Measurements from ENCODE around the gene SCAPER.

Gene SCAPER

DNA sequence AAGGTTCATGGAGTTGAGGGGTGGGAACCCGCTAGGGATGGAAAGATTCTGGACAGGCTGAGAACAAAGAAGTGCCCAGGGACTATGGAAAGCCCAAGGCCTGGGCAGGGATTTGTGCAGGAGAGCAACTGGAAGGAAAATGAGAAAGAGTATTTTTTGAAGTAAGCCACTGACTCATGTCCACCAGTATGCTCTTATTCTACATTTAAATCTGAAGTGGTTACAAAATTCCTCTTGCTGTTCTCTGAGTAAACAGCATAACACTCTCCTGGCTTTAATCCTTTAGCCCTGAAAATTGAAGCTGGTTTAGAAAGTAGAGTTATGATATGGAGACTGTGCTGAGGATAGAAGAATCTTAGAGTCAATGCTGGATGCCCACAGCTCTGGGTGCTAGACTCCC lies 403.4 kb downstream of the SCAPER start:
- Histone ChIP-seq H3K9me3 (no peaks in the 10 kb centered on the region), H3K36me3 (no peaks in the 10 kb centered on the region), H3K4me1 (no peaks in the 10 kb centered on the region), H3K4me3 (ENCODE audit: low read depth, low read length) (no peak overlapping the region), H3K27me3 (no peaks in the 10 kb centered on the region)
- no peak for DNase-seq
- TF ChIP-seq, protein P1, sequence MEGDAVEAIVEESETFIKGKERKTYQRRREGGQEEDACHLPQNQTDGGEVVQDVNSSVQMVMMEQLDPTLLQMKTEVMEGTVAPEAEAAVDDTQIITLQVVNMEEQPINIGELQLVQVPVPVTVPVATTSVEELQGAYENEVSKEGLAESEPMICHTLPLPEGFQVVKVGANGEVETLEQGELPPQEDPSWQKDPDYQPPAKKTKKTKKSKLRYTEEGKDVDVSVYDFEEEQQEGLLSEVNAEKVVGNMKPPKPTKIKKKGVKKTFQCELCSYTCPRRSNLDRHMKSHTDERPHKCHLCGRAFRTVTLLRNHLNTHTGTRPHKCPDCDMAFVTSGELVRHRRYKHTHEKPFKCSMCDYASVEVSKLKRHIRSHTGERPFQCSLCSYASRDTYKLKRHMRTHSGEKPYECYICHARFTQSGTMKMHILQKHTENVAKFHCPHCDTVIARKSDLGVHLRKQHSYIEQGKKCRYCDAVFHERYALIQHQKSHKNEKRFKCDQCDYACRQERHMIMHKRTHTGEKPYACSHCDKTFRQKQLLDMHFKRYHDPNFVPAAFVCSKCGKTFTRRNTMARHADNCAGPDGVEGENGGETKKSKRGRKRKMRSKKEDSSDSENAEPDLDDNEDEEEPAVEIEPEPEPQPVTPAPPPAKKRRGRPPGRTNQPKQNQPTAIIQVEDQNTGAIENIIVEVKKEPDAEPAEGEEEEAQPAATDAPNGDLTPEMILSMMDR (IDR thresholded peaks at IDR 0.05; ENCODE audit: low read depth, low read length), result no peak

DNA sequence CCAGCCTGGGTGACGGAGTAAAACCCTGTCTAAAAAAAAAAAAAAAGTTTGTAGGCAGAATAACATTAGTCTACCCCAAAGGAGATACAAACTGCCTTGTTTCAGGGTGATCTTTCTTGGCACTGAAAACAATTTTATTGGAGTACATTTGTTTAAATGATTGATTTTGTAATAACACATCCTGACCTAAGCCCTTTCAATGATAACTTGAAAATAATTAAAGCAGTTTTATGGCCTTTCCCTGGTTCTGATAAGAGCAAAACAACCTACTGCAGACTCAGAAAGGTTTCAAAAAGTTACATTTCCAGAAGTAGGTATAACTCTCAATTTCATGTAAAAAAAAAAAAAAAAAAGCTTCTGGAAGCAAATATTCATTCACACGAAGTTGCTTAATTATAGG lies 404.1 kb downstream of the SCAPER start:
- Histone ChIP-seq H3K9me3 (no peaks in the 10 kb centered on the region), H3K4me1 (no peaks in the 10 kb centered on the region), H3K27me3 (no peaks in the 10 kb centered on the region), H3K4me3 (ENCODE audit: low read depth, low read length) (no peak overlapping the region), H3K36me3 (no peaks in the 10 kb centered on the region)
- TF ChIP-seq, protein P1 (IDR thresholded peaks at IDR 0.05; ENCODE audit: low read depth, low read length), result no peak
- no peak for DNase-seq

DNA sequence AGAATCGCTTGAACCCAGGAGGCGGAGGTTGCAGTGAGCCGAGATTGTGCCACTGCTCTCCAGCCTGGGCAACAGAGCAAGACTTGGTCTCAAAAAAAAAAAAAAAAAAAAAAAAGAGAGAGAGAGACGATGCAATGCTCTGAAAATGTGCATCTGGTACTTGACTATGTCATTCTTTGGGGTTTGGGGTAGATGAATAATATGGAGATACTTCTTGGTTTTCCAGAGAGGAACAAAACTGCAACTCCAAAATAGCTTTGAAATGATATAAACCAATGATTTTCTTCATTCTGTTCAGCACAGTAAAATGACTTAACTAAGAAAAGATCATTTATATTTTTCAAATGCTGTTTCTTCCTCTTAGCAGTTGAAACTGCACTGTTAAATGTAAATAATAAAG lies 409.7 kb downstream of the SCAPER start:
- Histone ChIP-seq H3K27me3 (no peaks in the 10 kb centered on the region), H3K36me3 (no peaks in the 10 kb centered on the region), H3K9me3 (no peaks in the 10 kb centered on the region), H3K4me3 (ENCODE audit: low read depth, low read length) (no peak overlapping the region), H3K4me1 (no peaks in the 10 kb centered on the region; the same call in 1 of the 2 replicates)
- no peak for DNase-seq
- TF ChIP-seq, protein P1 (IDR thresholded peaks at IDR 0.05; ENCODE audit: low read depth, low read length), result no peak

DNA sequence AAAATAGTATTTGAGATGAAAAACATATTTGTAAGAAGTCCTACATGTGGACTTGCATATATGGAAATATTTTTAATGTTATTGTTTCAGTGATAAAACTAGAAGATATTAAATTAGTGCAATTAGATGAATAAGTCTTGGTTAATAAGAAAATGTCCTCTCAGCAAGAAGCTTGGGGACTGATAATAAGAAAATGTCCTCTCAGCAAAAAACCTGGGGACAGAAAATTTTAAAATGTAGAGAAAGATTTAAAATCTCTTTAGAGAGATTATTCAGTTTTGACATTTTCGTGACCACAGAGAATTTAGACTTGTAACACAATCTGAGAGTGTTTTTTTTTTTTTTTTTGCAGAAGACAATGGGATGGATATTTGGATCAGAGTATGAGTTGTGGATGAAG lies 412.6 kb downstream of the SCAPER start:
- no peak for DNase-seq
- Histone ChIP-seq H3K4me3 (ENCODE audit: low read depth, low read length) (no peak overlapping the region), H3K9me3 (no peaks in the 10 kb centered on the region), H3K4me1 (no peaks in the 10 kb centered on the region; the same call in 1 of the 2 replicates), H3K36me3 (no peaks in the 10 kb centered on the region), H3K27me3 (no peaks in the 10 kb centered on the region)
- TF ChIP-seq, protein P1 (IDR thresholded peaks at IDR 0.05; ENCODE audit: low read depth, low read length), result no peak

DNA sequence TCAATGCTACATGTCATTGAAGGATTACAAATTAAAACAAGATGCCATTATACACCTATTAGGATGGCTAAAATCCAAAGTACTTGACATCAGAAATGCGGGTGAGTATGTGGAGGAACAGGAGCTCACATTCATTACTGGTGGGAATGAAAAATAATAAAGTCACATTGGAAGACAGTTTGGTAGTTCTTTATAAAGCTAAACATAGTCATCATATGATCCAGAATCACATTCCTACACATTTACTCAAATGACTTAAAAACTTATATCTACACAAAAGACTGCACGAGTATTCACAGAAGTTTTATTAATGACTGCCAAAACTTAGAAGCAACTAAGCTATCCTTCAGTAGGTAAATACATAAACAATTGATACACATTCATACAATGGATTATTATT lies 421.4 kb downstream of the SCAPER start:
- Histone ChIP-seq H3K27me3 (no peaks in the 10 kb centered on the region; the same call in 1 of the 2 replicates), H3K9me3 (no peaks in the 10 kb centered on the region), H3K4me1 (no peaks in the 10 kb centered on the region), H3K4me3 (ENCODE audit: low read depth, low read length) (no peak overlapping the region), H3K36me3 (no peaks in the 10 kb centered on the region)
- TF ChIP-seq, protein P1 (IDR thresholded peaks at IDR 0.05; ENCODE audit: low read depth, low read length), result no peak
- DNase-seq, result no peak

DNA sequence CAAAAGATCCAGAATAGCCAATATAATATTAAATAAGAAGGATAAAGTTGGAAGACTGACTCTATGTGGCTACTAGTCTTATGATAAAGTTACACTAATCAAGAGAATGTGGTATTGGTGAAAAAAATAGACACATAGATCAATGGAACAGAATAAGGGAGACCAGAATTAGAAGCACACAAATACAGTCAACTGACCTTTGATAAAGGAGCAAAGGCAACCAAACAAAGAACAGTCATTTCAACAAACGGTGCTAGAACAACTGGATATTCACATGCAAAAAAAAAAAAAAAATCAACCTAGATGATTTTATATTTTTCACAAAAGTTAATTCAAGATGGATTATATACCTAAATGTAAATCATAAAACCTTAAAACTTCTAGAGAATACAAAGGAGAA lies 422.1 kb downstream of the SCAPER start:
- DNase-seq, result no peak
- Histone ChIP-seq H3K36me3 (no peaks in the 10 kb centered on the region), H3K4me3 (ENCODE audit: low read depth, low read length) (no peak overlapping the region), H3K4me1 (no peaks in the 10 kb centered on the region), H3K9me3 (no peaks in the 10 kb centered on the region), H3K27me3 (no peaks in the 10 kb centered on the region; the same call in 1 of the 2 replicates)
- TF ChIP-seq, protein P1 (IDR thresholded peaks at IDR 0.05; ENCODE audit: low read depth, low read length), result no peak

All from BE2C (cell line).